Measurements from ENCODE around the gene CNNM3.
A peak's percentile ranks its signal among the peaks of the same experiment; 100 is the strongest.
"Not testable (repeated sequence)": the region's sequence is repeated elsewhere in the genome, so short reads cannot be mapped to it uniquely, and the experiment has no call there.

The CNNM3 gene

GRCh38 chr2:96800061-96801004, 15.7 kb upstream of the CNNM3 start:
- no peak for DNase-seq

GRCh38 chr2:96801005-96801785, 14.9 kb upstream of the CNNM3 start:
- peak in 1 of 2 experiments; percentile 66 for DNase-seq

GRCh38 chr2:96801786-96802595, 14.1 kb upstream of the CNNM3 start:
- no peak for DNase-seq

- no peak for DNase-seq
These were observed 13.3 kb upstream of the CNNM3 start for GRCh38 chr2:96802721-96803120.

GRCh38 chr2:96804986-96805385, 11.1 kb upstream of the CNNM3 start:
- no peak for DNase-seq

- not testable (repeated sequence) for DNase-seq
These were observed 10.1 kb upstream of the CNNM3 start for GRCh38 chr2:96805946-96806345.

GRCh38 chr2:96806468-96807126, 9.5 kb upstream of the CNNM3 start:
- DNase-seq, result no peak

- no peak for DNase-seq
These were observed 9.0 kb upstream of the CNNM3 start for GRCh38 chr2:96807127-96807471.

GRCh38 chr2:96808176-96808837, 7.8 kb upstream of the CNNM3 start:
- DNase-seq, result no peak

GRCh38 chr2:96809216-96809882, 6.7 kb upstream of the CNNM3 start:
- DNase-seq, result no peak

- DNase-seq, result no peak
These were observed 5.9 kb upstream of the CNNM3 start for GRCh38 chr2:96809951-96810782.

GRCh38 chr2:96810783-96811192, 5.3 kb upstream of the CNNM3 start:
- DNase-seq, result no peak

- no peak for DNase-seq
These were observed 4.2 kb upstream of the CNNM3 start for GRCh38 chr2:96811917-96812316.

- DNase-seq, result no peak
These were observed 2.4 kb upstream of the CNNM3 start for GRCh38 chr2:96813656-96814055.

- DNase-seq, result no peak
These were observed 542 bp upstream of the CNNM3 start for GRCh38 chr2:96815326-96816126.

- no peak for DNase-seq
These were observed 1.0 kb downstream of the CNNM3 start for GRCh38 chr2:96816836-96817702.

GRCh38 chr2:96817882-96818281, 1.8 kb downstream of the CNNM3 start:
- DNase-seq, result no peak

GRCh38 chr2:96819128-96819875, 3.2 kb downstream of the CNNM3 start:
- peak; percentile 68 to 83 for DNase-seq
